Panc1 (cell line): Measurements from ENCODE around the gene COL5A1.

Experiments
- CTCF ChIP-seq: fragments of 450-650 bp; IDR thresholded peaks from 2 replicates; pipeline ENCODE4 v1.5.1; 2017; ENCODE audit warnings: mild to moderate bottlenecking
- POLR2AphosphoS5 ChIP-seq: IDR thresholded peaks from 2 replicates; pipeline ENCODE4 v1.6.1; 2012; ENCODE audit warnings: mild to moderate bottlenecking, low read depth, low read length, moderate library complexity

GRCh38 chr9:134855231-134855899, 213.8 kb downstream of the COL5A1 start:
- TF ChIP-seq POLR2AphosphoS5 (no peak), CTCF (no peak)
